HepG2 (cell line): ENCODE measurements around the gene PIM1. TPM values are rescaled to one million over a fixed set of nuclear protein-coding genes. Genes with fewer than 3 reads are reported as not detected.

Experiments
- ARID5B ChIP-seq: IDR thresholded peaks from 2 replicates; pipeline ENCODE4 v1.4.0; 2020; ENCODE audit warnings: mild to moderate bottlenecking, missing genetic modification reagents
- DMTF1 ChIP-seq: sonication (generic); formaldehyde crosslinking; IDR thresholded peaks from 2 replicates; pipeline ENCODE4 v1.4.0; 2020; ENCODE audit warnings: mild to moderate bottlenecking, missing genetic modification reagents
- FOXM1 ChIP-seq: sonication (generic); formaldehyde crosslinking; IDR thresholded peaks from 2 replicates; pipeline ENCODE4 v1.5.0; 2020; ENCODE audit warnings: missing genetic modification reagents
- FOXP4 ChIP-seq: sonication (generic); formaldehyde crosslinking; IDR thresholded peaks from 2 replicates; pipeline ENCODE4 v1.4.0; 2020; ENCODE audit warnings: missing genetic modification reagents
- KLF6 ChIP-seq: IDR thresholded peaks from 2 replicates; pipeline ENCODE4 v1.8.0; 2016; ENCODE audit warnings: missing biosample characterization, missing genetic modification reagents
- SCMH1 ChIP-seq: sonication (generic); formaldehyde crosslinking; IDR thresholded peaks from 2 replicates; pipeline ENCODE4 v1.9.0; 2021; ENCODE audit warnings: missing genetic modification reagents, mild to moderate bottlenecking, borderline replicate concordance
- SIN3A ChIP-seq: IDR thresholded peaks from 2 replicates; pipeline ENCODE4 v1.6.1; 2011; ENCODE audit warnings: low read depth, mild to moderate bottlenecking, control low read depth, low read length, borderline replicate concordance
- ZFP36L1 ChIP-seq: sonication (generic); formaldehyde crosslinking; IDR thresholded peaks from 2 replicates; pipeline ENCODE4 v1.8.0; 2022; ENCODE audit warnings: mild to moderate bottlenecking, missing genetic modification reagents, moderate library complexity
- ZFP90 ChIP-seq: sonication (generic); formaldehyde crosslinking; IDR thresholded peaks from 2 replicates; pipeline ENCODE4 v1.8.0; 2022; ENCODE audit warnings: missing genetic modification reagents, mild to moderate bottlenecking, inconsistent platforms, borderline replicate concordance
- ZFX ChIP-seq: sonication (generic); formaldehyde crosslinking; IDR thresholded peaks from 2 replicates; pipeline ENCODE4 v1.4.0; 2020; ENCODE audit warnings: mild to moderate bottlenecking, low read depth, missing genetic modification reagents, moderate library complexity
- ZNF296 ChIP-seq: sonication (generic); formaldehyde crosslinking; conservative IDR thresholded peaks from 2 replicates; pipeline ENCODE4 v1.5.0; 2020; ENCODE audit warnings: mild to moderate bottlenecking, missing genetic modification reagents
- ZNF570 ChIP-seq: sonication (generic); formaldehyde crosslinking; IDR thresholded peaks from 2 replicates; pipeline ENCODE4 v1.4.0; 2020; ENCODE audit warnings: mild to moderate bottlenecking, missing genetic modification reagents, borderline replicate concordance
- ZNF768 ChIP-seq: sonication (generic); formaldehyde crosslinking; IDR thresholded peaks from 2 replicates; pipeline ENCODE4 v1.4.0; 2020; ENCODE audit warnings: missing genetic modification reagents
- ZNF770 ChIP-seq: sonication (generic); formaldehyde crosslinking; IDR thresholded peaks from 2 replicates; pipeline ENCODE4 v1.5.0; 2020; ENCODE audit warnings: mild to moderate bottlenecking, missing genetic modification reagents
- ZNF775 ChIP-seq: sonication (generic); formaldehyde crosslinking; IDR thresholded peaks from 2 replicates; pipeline ENCODE4 v1.4.0; 2020; ENCODE audit warnings: missing genetic modification reagents, mild to moderate bottlenecking, moderate library complexity, borderline replicate concordance
- ZNF776 ChIP-seq: sonication (generic); formaldehyde crosslinking; IDR thresholded peaks from 2 replicates; pipeline ENCODE4 v1.4.0; 2020; ENCODE audit warnings: mild to moderate bottlenecking, missing genetic modification reagents
- ZNF816 ChIP-seq: sonication (generic); formaldehyde crosslinking; IDR thresholded peaks from 2 replicates; pipeline ENCODE4 v1.8.0; 2022; ENCODE audit warnings: missing genetic modification reagents, mild to moderate bottlenecking, borderline replicate concordance
- polyA plus RNA-seq, 8 experiments: library from polyadenylated mRNA; depleted of rRNA in 3 of 8; stranded (reverse) in 7 of 8; unstranded in 1 of 8; fragments of >200 nt; fragmentation: Illumina TruSeq in 4 of 8; extraction: Trizol in 4 of 8; gene quantifications; 2 replicates each; pipeline versions ENCODE4 v1.2.1 to v1.2.3, GENCODE V29; 2011 to 2016; ENCODE audit warnings: low read depth in 4 of 8, missing spikeins in 1 of 8, mixed read lengths in 1 of 8; ENCODE audit not compliant: insufficient read depth in 1 of 8
- total RNA-seq, 5 experiments: library from RNA; depleted of rRNA; stranded (reverse); fragments of >200 nt; fragmentation: Illumina TruSeq; extraction: Trizol; gene quantifications; 2 replicates each; pipeline ENCODE4 v1.2.3, GENCODE V29; 2016; ENCODE audit warnings: low read depth in 1 of 5

Gene PIM1
- total and polyA plus RNA-seq, 2 of the 13 experiments (the other 11 are each of a cell fraction or from before 2014, with no cell fraction given) = 29.4 to 117 TPM

GRCh38 chr6:37169496-37170272 lies at the start of gene PIM1 (continued):
- TF ChIP-seq ZFX (CRISPR knock-in tag) (peak; percentile 61; the same call in 1 of the 2 replicates), ZNF776 (CRISPR knock-in tag) (peak; percentile 47; the same call in 1 of the 2 replicates), DMTF1 (CRISPR knock-in tag) (no peak; the same call in 1 of the 2 replicates), ZFP36L1 (CRISPR knock-in tag) (no peak), ZNF770 (peak; percentile 45; the same call in 1 of the 2 replicates), ZNF768 (CRISPR knock-in tag) (no peak; the same call in 1 of the 2 replicates), ZNF816 (no peak; the same call in 1 of the 2 replicates), ZFP90 (no peak), FOXP4 (peak; percentile 89), KLF6 (no peak), ARID5B (peak; percentile 92), ZNF570 (CRISPR knock-in tag) (no peak), ZNF296 (CRISPR knock-in tag) (no peak), FOXM1 (peak; percentile 94), ZNF775 (CRISPR knock-in tag) (no peak; the same call in 1 of the 2 replicates), SCMH1 (no peak), SIN3A (peak; percentile 65; the same call in 1 of the 2 replicates)
